ENCODE data around the gene CYP2C8. TPM values are rescaled to one million over a fixed set of nuclear protein-coding genes. Genes with fewer than 3 reads are reported as not detected.

The CYP2C8 gene
- polyA plus RNA-seq, 1 donor (not counting 4 experiments of a cell fraction or from before 2014, with no cell fraction given), result 0.16 TPM

- Histone ChIP-seq H3K9ac (ENCODE audit: control insufficient read depth, extremely low read depth, insufficient read depth, low read length) (no peak overlapping the region), H4K20me1 (ENCODE audit: control insufficient read depth, extremely low read depth, insufficient read depth, low read length) (no peaks in the 10 kb centered on the region), H3K27ac (ENCODE audit: control insufficient read depth, insufficient read depth, low read length) (no peak overlapping the region), H3K4me2 (ENCODE audit: control insufficient read depth, extremely low read depth, insufficient read depth, low read depth, low read length) (no peak overlapping the region), H3K9me1 (ENCODE audit: control insufficient read depth, extremely low read depth, insufficient read depth, low read length) (no peaks in the 10 kb centered on the region), H3K36me3 (ENCODE audit: control insufficient read depth in 2 of 2, extremely low read depth in 1 of 2, insufficient read depth in 2 of 2, low read length in 2 of 2) (no peaks in the 10 kb centered on the region), H3K79me2 (ENCODE audit: control insufficient read depth, insufficient read depth, low read length) (no peaks in the 10 kb centered on the region), H2AFZ (ENCODE audit: control insufficient read depth, low read length) (no peak overlapping the region), H3K9me3 (ENCODE audit: control insufficient read depth, low read depth, low read length) (peaks cover 2% of the 10 kb centered on the region), H3K4me3 (ENCODE audit: control insufficient read depth in 2 of 3, extremely low read depth in 1 of 3, insufficient read depth in 2 of 3, low read depth in 1 of 3, low read length in 3 of 3) (no peak overlapping the region), H3K4me1 (ENCODE audit: control insufficient read depth, extremely low read depth, insufficient read depth, low read length) (no peaks in the 10 kb centered on the region), H3K27me3 (ENCODE audit: control insufficient read depth, extremely low read depth, insufficient read depth, low read length) (no peaks in the 10 kb centered on the region)
- dilution Hi-C loops (cut with MboI; ENCODE audit: extremely low pct_ligation_motif_present, low sequenced_read_pairs), result no loop called here
- no peak for FAIRE-seq
- no peak for DNase-seq (ENCODE audit: low read depth, low spot score)
- TF ChIP-seq CTCF (optimal IDR thresholded peaks at IDR 0.05 in 1 of 3, IDR thresholded peaks at IDR 0.05 in 1 of 3, conservative IDR thresholded peaks at IDR 0.05 in 1 of 3; ENCODE audit: extremely low read depth in 1 of 3, insufficient read depth in 2 of 3, low read length in 3 of 3), result no peak
- TF ChIP-seq EZH2 (IDR thresholded peaks at IDR 0.05; ENCODE audit: low read length), result no peak
These were observed 77.9 kb downstream of the CYP2C8 start for GRCh38 chr10:94991243-94991888.

- no peak for FAIRE-seq
- Histone ChIP-seq H3K4me3 (ENCODE audit: control insufficient read depth in 2 of 3, extremely low read depth in 1 of 3, insufficient read depth in 2 of 3, low read depth in 1 of 3, low read length in 3 of 3) (no peak overlapping the region), H3K9ac (ENCODE audit: control insufficient read depth, extremely low read depth, insufficient read depth, low read length) (no peak overlapping the region), H3K9me3 (ENCODE audit: control insufficient read depth, low read depth, low read length) (peaks cover 2% of the 10 kb centered on the region), H3K9me1 (ENCODE audit: control insufficient read depth, extremely low read depth, insufficient read depth, low read length) (no peaks in the 10 kb centered on the region), H3K79me2 (ENCODE audit: control insufficient read depth, insufficient read depth, low read length) (no peaks in the 10 kb centered on the region), H3K36me3 (ENCODE audit: control insufficient read depth in 2 of 2, extremely low read depth in 1 of 2, insufficient read depth in 2 of 2, low read length in 2 of 2) (no peaks in the 10 kb centered on the region), H3K4me1 (ENCODE audit: control insufficient read depth, extremely low read depth, insufficient read depth, low read length) (no peaks in the 10 kb centered on the region), H3K27ac (ENCODE audit: control insufficient read depth, insufficient read depth, low read length) (no peak overlapping the region), H3K4me2 (ENCODE audit: control insufficient read depth, extremely low read depth, insufficient read depth, low read depth, low read length) (no peak overlapping the region), H2AFZ (ENCODE audit: control insufficient read depth, low read length) (no peak overlapping the region), H4K20me1 (ENCODE audit: control insufficient read depth, extremely low read depth, insufficient read depth, low read length) (no peaks in the 10 kb centered on the region), H3K27me3 (ENCODE audit: control insufficient read depth, extremely low read depth, insufficient read depth, low read length) (no peaks in the 10 kb centered on the region)
- no peak for DNase-seq (ENCODE audit: low read depth, low spot score)
- dilution Hi-C loops (cut with MboI; ENCODE audit: extremely low pct_ligation_motif_present, low sequenced_read_pairs), result no loop called here
- TF ChIP-seq EZH2 (IDR thresholded peaks at IDR 0.05; ENCODE audit: low read length) (no peak), CTCF (optimal IDR thresholded peaks at IDR 0.05 in 1 of 3, IDR thresholded peaks at IDR 0.05 in 1 of 3, conservative IDR thresholded peaks at IDR 0.05 in 1 of 3; ENCODE audit: extremely low read depth in 1 of 3, insufficient read depth in 2 of 3, low read length in 3 of 3) (no peak)
These were observed 80.1 kb downstream of the CYP2C8 start for GRCh38 chr10:94989192-94989591.

Small RNA genes within 50 kb of the gene (small RNA-seq; reads per million reads assigned to genes)
- 0 reads per million in 3 experiments for gene CYP2C60P (ENCODE audit: insufficient read length in 3 of 3, low read depth in 3 of 3, low replicate concordance in 1 of 3)

Other genes starting within 250 kb of the CYP2C8 start
- 0.10 TPM in 1 of 3 replicates, not detected in the others for gene CYP2C9, start 130.8 kb downstream of the CYP2C8 start, polyA plus RNA-seq
- gene ACSM6, start 124.7 kb upstream of the CYP2C8 start, polyA plus RNA-seq, result 0.04 TPM in 1 of 3 replicates, not detected in the others
- 200 to 450 TPM (median 298 TPM) in 3 replicates for gene PDLIM1, start 221.5 kb upstream of the CYP2C8 start, polyA plus RNA-seq